Measurements from ENCODE around the gene ELFN1.

DNA sequence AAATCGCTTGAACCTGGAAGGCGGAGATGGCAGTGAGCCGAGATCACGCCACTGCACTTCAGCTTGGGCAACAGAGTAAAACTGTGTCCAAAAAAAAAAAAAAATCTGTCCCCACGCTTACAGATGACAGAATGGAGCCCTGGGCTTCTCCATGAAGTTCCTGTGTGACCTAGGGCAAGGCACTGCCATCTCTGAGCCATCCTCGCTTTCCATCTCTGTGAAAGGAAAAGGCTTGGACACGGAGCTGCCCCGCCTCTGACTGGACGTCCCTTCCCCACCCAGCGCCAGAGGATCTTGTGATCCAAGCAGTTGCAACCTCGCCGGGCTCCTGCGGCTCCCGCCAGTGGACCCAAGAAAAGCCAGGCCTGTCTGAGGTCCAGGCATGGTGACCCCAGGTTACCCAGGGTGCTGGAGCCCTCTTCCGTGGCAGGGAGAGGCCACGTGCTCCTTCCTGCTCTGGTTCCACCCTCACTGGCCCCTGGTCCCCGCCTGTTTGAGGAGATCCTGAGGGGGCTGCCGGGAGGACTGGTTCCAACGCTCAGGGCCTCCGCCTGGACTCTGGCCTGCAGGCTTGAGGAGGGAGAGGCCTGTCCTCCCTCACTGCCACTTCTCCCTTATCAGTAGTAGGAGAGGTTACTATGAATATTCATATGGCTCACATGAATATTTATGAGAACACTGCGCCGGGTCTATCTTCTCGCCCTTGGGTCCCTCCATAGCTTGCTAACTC, 25.6 kb upstream of the ELFN1 start:
- TF ChIP-seq EZH2 (IDR thresholded peaks at IDR 0.05; ENCODE audit: low read length), result no peak
- TF ChIP-seq, protein P1, sequence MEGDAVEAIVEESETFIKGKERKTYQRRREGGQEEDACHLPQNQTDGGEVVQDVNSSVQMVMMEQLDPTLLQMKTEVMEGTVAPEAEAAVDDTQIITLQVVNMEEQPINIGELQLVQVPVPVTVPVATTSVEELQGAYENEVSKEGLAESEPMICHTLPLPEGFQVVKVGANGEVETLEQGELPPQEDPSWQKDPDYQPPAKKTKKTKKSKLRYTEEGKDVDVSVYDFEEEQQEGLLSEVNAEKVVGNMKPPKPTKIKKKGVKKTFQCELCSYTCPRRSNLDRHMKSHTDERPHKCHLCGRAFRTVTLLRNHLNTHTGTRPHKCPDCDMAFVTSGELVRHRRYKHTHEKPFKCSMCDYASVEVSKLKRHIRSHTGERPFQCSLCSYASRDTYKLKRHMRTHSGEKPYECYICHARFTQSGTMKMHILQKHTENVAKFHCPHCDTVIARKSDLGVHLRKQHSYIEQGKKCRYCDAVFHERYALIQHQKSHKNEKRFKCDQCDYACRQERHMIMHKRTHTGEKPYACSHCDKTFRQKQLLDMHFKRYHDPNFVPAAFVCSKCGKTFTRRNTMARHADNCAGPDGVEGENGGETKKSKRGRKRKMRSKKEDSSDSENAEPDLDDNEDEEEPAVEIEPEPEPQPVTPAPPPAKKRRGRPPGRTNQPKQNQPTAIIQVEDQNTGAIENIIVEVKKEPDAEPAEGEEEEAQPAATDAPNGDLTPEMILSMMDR (optimal IDR thresholded peaks at IDR 0.05 in 1 of 3, IDR thresholded peaks at IDR 0.05 in 1 of 3, conservative IDR thresholded peaks at IDR 0.05 in 1 of 3; ENCODE audit: extremely low read depth in 1 of 3, insufficient read depth in 2 of 3, low read length in 3 of 3), result no peak

Measured in keratinocyte (primary cell).